GM23248 (cell line): ENCODE data around the gene MIGA2. TPM values are rescaled to one million over a fixed set of nuclear protein-coding genes. Genes with fewer than 3 reads are reported as not detected.

Source experiments
- DNase-seq: peaks from one replicate; pipeline ENCODE4 v3.0.0-alpha.2; 2015
- H2AFZ ChIP-seq: fragments of 200-600 bp; sonication (generic); 2 replicates; pipeline ENCODE4 v1.6.1; 2016; ENCODE audit warnings: antibody characterized with exemption
- H3F3A ChIP-seq: fragments of 200-600 bp; sonication (generic); 2 replicates; pipeline ENCODE4 v1.6.1; 2016; ENCODE audit warnings: mild to moderate bottlenecking, antibody characterized with exemption, mixed run types; ENCODE audit not compliant: insufficient read depth
- H3K27ac ChIP-seq: fragments of 200-600 bp; sonication (generic); 2 replicates; pipeline ENCODE4 v1.5.1; 2016; ENCODE audit warnings: mild to moderate bottlenecking
- H3K27me3 ChIP-seq: fragments of 200-600 bp; sonication (generic); replicated peaks from 2 replicates; pipeline ENCODE4 v1.6.1; 2016; ENCODE audit warnings: mild to moderate bottlenecking; ENCODE audit not compliant: insufficient read depth
- H3K36me3 ChIP-seq: fragments of 200-600 bp; sonication (generic); 2 replicates; pipeline ENCODE4 v1.6.1; 2016; ENCODE audit warnings: low read depth, mild to moderate bottlenecking
- H3K4me1 ChIP-seq: fragments of 200-600 bp; sonication (generic); 2 replicates; pipeline ENCODE4 v1.6.1; 2016; ENCODE audit warnings: mild to moderate bottlenecking; ENCODE audit not compliant: insufficient read depth
- H3K4me2 ChIP-seq: fragments of 200-600 bp; sonication (generic); one replicate; pipeline ENCODE4 v1.6.1; 2016; ENCODE audit warnings: mild to moderate bottlenecking; ENCODE audit not compliant: unreplicated experiment
- H3K4me3 ChIP-seq: fragments of 200-600 bp; sonication (generic); 2 replicates; pipeline ENCODE4 v1.5.1; 2016; ENCODE audit warnings: mild to moderate bottlenecking
- H3K79me2 ChIP-seq: fragments of 200-600 bp; sonication (generic); 2 replicates; pipeline ENCODE4 v1.6.1; 2016; ENCODE audit warnings: mild to moderate bottlenecking; ENCODE audit not compliant: insufficient read depth
- H3K9ac ChIP-seq: fragments of 200-600 bp; sonication (generic); 2 replicates; pipeline ENCODE4 v1.6.1; 2016; ENCODE audit warnings: mild to moderate bottlenecking
- H3K9me2 ChIP-seq: fragments of 200-600 bp; sonication (generic); 2 replicates; pipeline ENCODE4 v1.6.1; 2016; ENCODE audit warnings: mixed run types, mild to moderate bottlenecking, moderate library complexity; ENCODE audit not compliant: insufficient read depth
- H3K9me3 ChIP-seq: fragments of 200-600 bp; sonication (generic); one replicate; pipeline ENCODE4 v1.6.1; 2017; ENCODE audit warnings: low read depth
- H4K20me1 ChIP-seq: fragments of 200-600 bp; sonication (generic); 2 replicates; pipeline ENCODE4 v1.6.0; 2016; ENCODE audit not compliant: insufficient read depth
- EZH2 ChIP-seq: fragments of 200-600 bp; sonication (generic); IDR thresholded peaks from 2 replicates; pipeline ENCODE4 v1.6.1; 2018; ENCODE audit warnings: antibody characterized with exemption, mild to moderate bottlenecking; ENCODE audit not compliant: insufficient read depth, poor library complexity, severe bottlenecking
- EZH2phosphoT487 ChIP-seq: fragments of 200-600 bp; sonication (generic); IDR thresholded peaks from 2 replicates; pipeline ENCODE4 v1.6.1; 2018; ENCODE audit warnings: antibody characterized with exemption, moderate library complexity, mild to moderate bottlenecking, low read depth; ENCODE audit not compliant: insufficient read depth
- WGBS, 2 experiments: methylation state at CpG; one replicate each; pipeline ENCODE4 v1.1.6; 2015 to 2017; ENCODE audit warnings: low lambda C conversion rate in 2 of 2, low coverage in 1 of 2; ENCODE audit errors: missing lambda C conversion rate in 2 of 2; 5-methylcytosine and 5-hydroxymethylcytosine counted together
- in situ Hi-C: fragments of 300-500 bp; cut with MboI; formaldehyde crosslinking; loops from 2 replicates; pipeline ENCODE4 v1.15.0; 2020
- polyA plus RNA-seq: library from polyadenylated mRNA; unstranded; fragments of >200 nt; fragmentation: Nextera tagmentation; extraction: Ambion mirVana; gene quantifications from 2 replicates; pipeline ENCODE4 v1.2.1, GENCODE V29; 2016
- total RNA-seq: library from RNA; depleted of rRNA; stranded (reverse); fragments of >200 nt; shearing (Covaris generic); gene quantifications from 2 replicates; pipeline ENCODE4 v1.2.3, GENCODE V29; 2014

MIGA2 gene
- total and polyA plus RNA-seq, 2 experiments from 2014 or later, result 12.4 to 35.1 TPM

DNA sequence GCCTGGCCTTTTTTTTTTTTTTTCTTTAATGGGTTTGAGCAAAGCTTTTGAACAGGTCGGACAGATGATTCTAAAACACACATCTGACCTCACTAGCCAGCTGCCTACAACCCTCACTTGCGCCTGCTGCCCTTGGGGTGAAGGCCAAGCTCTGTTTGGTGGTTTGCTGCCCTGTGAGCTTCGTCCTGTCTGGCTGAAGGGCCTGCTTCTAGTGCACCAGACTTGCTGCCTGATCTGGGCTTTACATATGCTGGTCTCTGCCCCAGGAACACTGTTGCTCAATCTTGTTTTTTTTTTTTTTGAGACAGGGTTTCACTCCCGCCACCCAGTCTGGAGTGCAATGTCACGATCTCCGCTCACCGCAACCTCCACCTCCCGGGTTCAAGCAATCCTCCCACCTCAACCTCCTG lies 28.1 kb downstream of the MIGA2 start:
- Histone ChIP-seq H3K36me3 (peaks cover 6% of the 10 kb centered on the region; the same call in 1 of the 2 replicates), H3K4me2 (no peak overlapping the region), H3K4me3 (no peak overlapping the region), H3K27me3 (no peaks in the 10 kb centered on the region), H3K79me2 (no peaks in the 10 kb centered on the region), H4K20me1 (no peaks in the 10 kb centered on the region), H2AFZ (no peak overlapping the region), H3K9ac (no peak overlapping the region), H3K9me3 (no peaks in the 10 kb centered on the region), H3K9me2 (no peaks in the 10 kb centered on the region), H3F3A (no peaks in the 10 kb centered on the region), H3K27ac (no peak overlapping the region), H3K4me1 (peaks cover 4% of the 10 kb centered on the region; the same call in 1 of the 2 replicates)
- 99% methylated on average over 8 of the region's 8 CpGs for WGBS, 2 experiments
- no peak for TF ChIP-seq EZH2phosphoT487
- no peak for TF ChIP-seq EZH2
- in situ Hi-C loops, result no loop called here
- DNase-seq, result no peak

- Histone ChIP-seq H3F3A (no peaks in the 10 kb centered on the region), H4K20me1 (no peaks in the 10 kb centered on the region), H3K4me1 (no peaks in the 10 kb centered on the region), H3K9me3 (no peaks in the 10 kb centered on the region), H3K9ac (no peak overlapping the region), H3K79me2 (no peaks in the 10 kb centered on the region), H3K9me2 (no peaks in the 10 kb centered on the region), H2AFZ (no peak overlapping the region), H3K27ac (no peak overlapping the region), H3K36me3 (peaks cover 6% of the 10 kb centered on the region; the same call in 1 of the 2 replicates), H3K27me3 (no peaks in the 10 kb centered on the region), H3K4me2 (no peak overlapping the region), H3K4me3 (no peak overlapping the region)
- in situ Hi-C loops, result no loop called here
- TF ChIP-seq EZH2 (no peak), EZH2phosphoT487 (no peak)
- DNase-seq, result no peak
- 92 to 96% methylated on average over 18 to 19 of the region's 19 CpGs for WGBS, 2 experiments
These were observed 31.7 kb downstream of the MIGA2 start for GRCh38 chr9:129068110-129068509.

- H4K20me1 ChIP-seq, result no peaks in the 10 kb centered on the region
- no peaks in the 10 kb centered on the region for H3F3A ChIP-seq
- H3K27me3 ChIP-seq, result no peaks in the 10 kb centered on the region
- no peaks in the 10 kb centered on the region for H3K9me3 ChIP-seq
- H3K79me2 ChIP-seq, result no peaks in the 10 kb centered on the region
- no peak overlapping the region for H2AFZ ChIP-seq
- peaks cover 6% of the 10 kb centered on the region; the same call in 1 of the 2 replicates for H3K36me3 ChIP-seq
- H3K4me2 ChIP-seq, result no peak overlapping the region
- no peak overlapping the region for H3K9ac ChIP-seq
- no peak overlapping the region for H3K4me3 ChIP-seq
- no peaks in the 10 kb centered on the region for H3K4me1 ChIP-seq
- DNase-seq, result no peak
- WGBS, 2 experiments, result 90% methylated on average over 30 to 31 of the region's 31 CpGs
- in situ Hi-C loops, result no loop called here
- TF ChIP-seq EZH2phosphoT487, result no peak
- TF ChIP-seq EZH2, result no peak
- H3K27ac ChIP-seq, result no peak overlapping the region
- H3K9me2 ChIP-seq, result no peaks in the 10 kb centered on the region
These were observed 32.8 kb downstream of the MIGA2 start for GRCh38 chr9:129068990-129069861.

- Histone ChIP-seq H3K9ac (no peak overlapping the region), H3K9me3 (no peaks in the 10 kb centered on the region), H3K4me1 (no peaks in the 10 kb centered on the region), H3K27ac (no peak overlapping the region), H3F3A (no peaks in the 10 kb centered on the region), H3K36me3 (peaks cover 1% of the 10 kb centered on the region; the same call in 1 of the 2 replicates), H3K9me2 (no peaks in the 10 kb centered on the region), H3K4me3 (no peak overlapping the region), H3K27me3 (no peaks in the 10 kb centered on the region), H2AFZ (no peak overlapping the region), H3K79me2 (no peaks in the 10 kb centered on the region), H4K20me1 (no peaks in the 10 kb centered on the region), H3K4me2 (no peak overlapping the region)
- 93 to 94% methylated on average over 26 of the region's 26 CpGs for WGBS, 2 experiments
- in situ Hi-C loops, result no loop called here
- TF ChIP-seq EZH2, result no peak
- no peak for TF ChIP-seq EZH2phosphoT487
- DNase-seq, result no peak
These were observed 33.6 kb downstream of the MIGA2 start for GRCh38 chr9:129069862-129070641.
